Parathyroid adenoma (tissue), 2 donors: Measurements from ENCODE around the gene CDC42BPG.

Experiments
- H2AFZ ChIP-seq: fragments of 300-600 bp; sonication (generic); one replicate; pipeline ENCODE4 v1.7.0; 2017; ENCODE audit warnings: antibody characterized with exemption, mild to moderate bottlenecking
- H3K27ac ChIP-seq: fragments of 300-600 bp; sonication (generic); one replicate; pipeline ENCODE4 v1.7.0; 2017
- H3K27me3 ChIP-seq: fragments of 300-600 bp; sonication (generic); one replicate; pipeline ENCODE4 v1.7.0; 2017; ENCODE audit warnings: low read length; ENCODE audit not compliant: control insufficient read depth, insufficient read depth
- H3K36me3 ChIP-seq: fragments of 300-600 bp; sonication (generic); one replicate; pipeline ENCODE4 v1.7.0; 2017; ENCODE audit warnings: low read length; ENCODE audit not compliant: control insufficient read depth, insufficient read depth
- H3K4me1 ChIP-seq: fragments of 300-600 bp; sonication (generic); one replicate; pipeline ENCODE4 v1.7.0; 2017; ENCODE audit warnings: control low read depth
- H3K4me2 ChIP-seq: fragments of 300-600 bp; sonication (generic); one replicate; pipeline ENCODE4 v1.7.0; 2017; ENCODE audit warnings: low read length
- H3K4me3 ChIP-seq: fragments of 300-600 bp; sonication (generic); one replicate; pipeline ENCODE4 v1.7.0; 2017; ENCODE audit warnings: low read depth, low read length
- H3K79me2 ChIP-seq: fragments of 300-600 bp; sonication (generic); one replicate; pipeline ENCODE4 v1.7.0; 2017; ENCODE audit warnings: control low read depth
- H3K9ac ChIP-seq: fragments of 300-600 bp; sonication (generic); one replicate; pipeline ENCODE4 v1.7.0; 2017; ENCODE audit warnings: mild to moderate bottlenecking
- H3K9me3 ChIP-seq: fragments of 300-600 bp; sonication (generic); one replicate; pipeline ENCODE4 v1.7.0; 2017; ENCODE audit warnings: low read length; ENCODE audit not compliant: control insufficient read depth
- CTCF ChIP-seq: fragments of 300-600 bp; sonication (generic); IDR thresholded peaks from one replicate; pipeline ENCODE4 v1.7.0; 2017; ENCODE audit warnings: antibody characterized with exemption, mild to moderate bottlenecking
- donor health status: primary hyperparathyroidism.

The CDC42BPG gene

GRCh38 chr11:64857485-64857884 lies 13.0 kb upstream of the CDC42BPG start:
- Histone ChIP-seq H3K4me1 (no peaks in the 10 kb centered on the region), H3K27me3 (no peaks in the 10 kb centered on the region), H3K4me3 (no peak overlapping the region), H3K27ac (no peak overlapping the region), H3K9me3 (no peaks in the 10 kb centered on the region), H3K79me2 (no peaks in the 10 kb centered on the region), H2AFZ (no peak overlapping the region), H3K9ac (no peak overlapping the region), H3K36me3 (no peaks in the 10 kb centered on the region), H3K4me2 (no peak overlapping the region)
- TF ChIP-seq CTCF, result no peak

- H3K27ac ChIP-seq, result no peak overlapping the region
- no peaks in the 10 kb centered on the region for H3K27me3 ChIP-seq
- H3K4me1 ChIP-seq, result no peaks in the 10 kb centered on the region
- H3K4me3 ChIP-seq, result no peak overlapping the region
- no peaks in the 10 kb centered on the region for H3K9me3 ChIP-seq
- no peak overlapping the region for H3K9ac ChIP-seq
- no peak overlapping the region for H2AFZ ChIP-seq
- no peak for TF ChIP-seq CTCF
- H3K4me2 ChIP-seq, result no peak overlapping the region
- H3K36me3 ChIP-seq, result no peaks in the 10 kb centered on the region
- no peaks in the 10 kb centered on the region for H3K79me2 ChIP-seq
Observed at GRCh38 chr11:64856382-64857227, 12.2 kb upstream of the CDC42BPG start.

- no peak overlapping the region for H3K4me3 ChIP-seq
Observed at GRCh38 chr11:64855596-64856304, 11.3 kb upstream of the CDC42BPG start.

GRCh38 chr11:64854534-64855502 lies 10.4 kb upstream of the CDC42BPG start:
- no peak for TF ChIP-seq CTCF
- no peak overlapping the region for H3K27ac ChIP-seq
- no peak overlapping the region for H3K9ac ChIP-seq
- H3K79me2 ChIP-seq, result no peaks in the 10 kb centered on the region
- no peak overlapping the region for H2AFZ ChIP-seq
- no peaks in the 10 kb centered on the region for H3K27me3 ChIP-seq
- H3K4me3 ChIP-seq, result no peak overlapping the region
- H3K9me3 ChIP-seq, result no peaks in the 10 kb centered on the region
- H3K4me1 ChIP-seq, result no peaks in the 10 kb centered on the region
- H3K36me3 ChIP-seq, result no peaks in the 10 kb centered on the region
- no peak overlapping the region for H3K4me2 ChIP-seq

More at GRCh38 chr11:64855596-64856304, 11.3 kb upstream of the CDC42BPG start:
- TF ChIP-seq CTCF, result no peak
- no peaks in the 10 kb centered on the region for H3K27me3 ChIP-seq
- H3K4me2 ChIP-seq, result no peak overlapping the region
- no peak overlapping the region for H3K9ac ChIP-seq
- no peaks in the 10 kb centered on the region for H3K9me3 ChIP-seq
- H2AFZ ChIP-seq, result no peak overlapping the region
- no peaks in the 10 kb centered on the region for H3K79me2 ChIP-seq
- no peak overlapping the region for H3K27ac ChIP-seq
- no peaks in the 10 kb centered on the region for H3K36me3 ChIP-seq
- no peaks in the 10 kb centered on the region for H3K4me1 ChIP-seq
